CD4-positive, alpha-beta memory T cell (primary cell): ENCODE data around the gene ASB15. TPM values are rescaled to one million over a fixed set of nuclear protein-coding genes. Genes with fewer than 3 reads are reported as not detected.

Source experiments
- CTCF ChIA-PET: fragments of 350-600 bp; sonication (Branson Sonifier 250); formaldehyde crosslinking; loops from one replicate; lab custom pipeline; 2021; ENCODE audit warnings: inconsistent platforms; ENCODE audit not compliant: partially characterized antibody; lab: Charles Lee
- POLR2A ChIA-PET: fragments of 350-600 bp; sonication (Branson Sonifier 250); formaldehyde crosslinking; loops from one replicate; lab custom pipeline; 2021; ENCODE audit not compliant: partially characterized antibody; lab: Charles Lee
- DNase-seq, 5 donors: peaks; one replicate each; pipeline versions ENCODE4 v3.0.0 to v3.0.0-alpha.2; 2020 to 2022; ENCODE audit warnings: mixed read lengths in 1 of 5
- H3K27ac ChIP-seq: one replicate; pipeline ENCODE4 v1.7.0; 2013; ENCODE audit warnings: low read depth, low read length
- H3K27me3 ChIP-seq: 2 replicates; pipeline ENCODE4 v1.7.0; 2013; ENCODE audit warnings: mild to moderate bottlenecking, low read length, moderate library complexity; ENCODE audit not compliant: insufficient read depth
- H3K36me3 ChIP-seq: 2 replicates; pipeline ENCODE4 v1.7.0; 2013; ENCODE audit warnings: mild to moderate bottlenecking, low read length, moderate library complexity; ENCODE audit not compliant: insufficient read depth
- H3K4me1 ChIP-seq: 2 replicates; pipeline ENCODE4 v1.7.0; 2013; ENCODE audit warnings: mild to moderate bottlenecking, low read length, moderate library complexity; ENCODE audit not compliant: insufficient read depth
- H3K4me3 ChIP-seq, 2 donors: one replicate each; pipeline ENCODE4 v1.7.0; 2013; ENCODE audit warnings: low read length in 2 of 2, mild to moderate bottlenecking in 1 of 2
- H3K9me3 ChIP-seq, 2 donors: one replicate each; pipeline ENCODE4 v1.7.0; 2013; ENCODE audit warnings: low read length in 2 of 2, control low read depth in 1 of 2; ENCODE audit not compliant: control insufficient read depth in 1 of 2
- H3K27ac Mint-ChIP-seq, 7 donors: one replicate each; pipeline ENCODE4 v1.8.0; 2020 to 2021; ENCODE audit warnings: mixed read lengths in 7 of 7, mild to moderate bottlenecking in 6 of 7, inconsistent platforms in 3 of 7, moderate library complexity in 3 of 7
- H3K27me3 Mint-ChIP-seq, 2 donors: one replicate each; pipeline ENCODE4 v1.8.0; 2020 to 2021; ENCODE audit warnings: mixed read lengths in 2 of 2
- H3K36me3 Mint-ChIP-seq, 2 donors: one replicate each; pipeline ENCODE4 v1.8.0; 2020 to 2021; ENCODE audit warnings: mixed read lengths in 2 of 2, inconsistent platforms in 1 of 2, mild to moderate bottlenecking in 1 of 2
- H3K4me1 Mint-ChIP-seq, 4 donors: one replicate each; pipeline ENCODE4 v1.8.0; 2020 to 2021; ENCODE audit warnings: mixed read lengths in 4 of 4, mild to moderate bottlenecking in 1 of 4
- H3K4me3 Mint-ChIP-seq, 8 donors: one replicate each; pipeline ENCODE4 v1.8.0; 2020 to 2021; ENCODE audit warnings: mixed read lengths in 8 of 8, mild to moderate bottlenecking in 7 of 8, moderate library complexity in 6 of 8, inconsistent platforms in 3 of 8
- H3K9me3 Mint-ChIP-seq, 8 donors: one replicate each; pipeline ENCODE4 v1.8.0; 2020 to 2021; ENCODE audit warnings: mixed read lengths in 8 of 8, mild to moderate bottlenecking in 5 of 8, inconsistent platforms in 3 of 8, moderate library complexity in 1 of 8
- intact Hi-C: fragments of 100-400 bp; cut with micrococcal nuclease; formaldehyde crosslinking; loops from one replicate; pipeline ENCODE4 v1.15.1; 2023
- polyA plus RNA-seq, 2 donors: library from polyadenylated mRNA; unstranded; fragments of 300-500 nt; fragmentation: Illumina TruSeq; gene quantifications; one replicate each; pipeline ENCODE4 v1.2.3, GENCODE V29; 2021
- total RNA-seq, 2 experiments: library from RNA; stranded (reverse); gene quantifications; one replicate each; pipeline ENCODE4 v1.2.3, GENCODE V29; 2021

The ASB15 gene
- total and polyA plus RNA-seq, 4 experiments from 2014 or later = 0.10 to 0.21 TPM; not detected in 2

GRCh38 chr7:123607423-123607975, 5.9 kb downstream of the ASB15 start:
- Histone ChIP-seq H3K27me3 (no peaks in the 10 kb centered on the region), H3K4me1 (no peaks in the 10 kb centered on the region), H3K9me3 (no peaks in the 10 kb centered on the region), H3K4me3 (no peak overlapping the region), H3K27ac (no peak overlapping the region), H3K36me3 (no peaks in the 10 kb centered on the region)
- intact Hi-C loops = no loop called here
- Mint-ChIP-seq H3K9me3 (peaks cover 0 to 3% (median 0%) of the 10 kb centered on the region in 8 donors), H3K4me1 (no peaks in the 10 kb centered on the region), H3K27ac (no peak overlapping the region), H3K4me3 (no peak overlapping the region), H3K36me3 (no peaks in the 10 kb centered on the region), H3K27me3 (peaks cover 4 to 10% of the 10 kb centered on the region in 2 donors)
- DNase-seq = no peak
- POLR2A ChIA-PET = no interaction called here
- CTCF ChIA-PET = interaction anchor here (1.5 kb wide), 1 partner anchor 11 kb away, joined by 3 read pairs; no protein-coding TSS in a partner anchor

DNA sequence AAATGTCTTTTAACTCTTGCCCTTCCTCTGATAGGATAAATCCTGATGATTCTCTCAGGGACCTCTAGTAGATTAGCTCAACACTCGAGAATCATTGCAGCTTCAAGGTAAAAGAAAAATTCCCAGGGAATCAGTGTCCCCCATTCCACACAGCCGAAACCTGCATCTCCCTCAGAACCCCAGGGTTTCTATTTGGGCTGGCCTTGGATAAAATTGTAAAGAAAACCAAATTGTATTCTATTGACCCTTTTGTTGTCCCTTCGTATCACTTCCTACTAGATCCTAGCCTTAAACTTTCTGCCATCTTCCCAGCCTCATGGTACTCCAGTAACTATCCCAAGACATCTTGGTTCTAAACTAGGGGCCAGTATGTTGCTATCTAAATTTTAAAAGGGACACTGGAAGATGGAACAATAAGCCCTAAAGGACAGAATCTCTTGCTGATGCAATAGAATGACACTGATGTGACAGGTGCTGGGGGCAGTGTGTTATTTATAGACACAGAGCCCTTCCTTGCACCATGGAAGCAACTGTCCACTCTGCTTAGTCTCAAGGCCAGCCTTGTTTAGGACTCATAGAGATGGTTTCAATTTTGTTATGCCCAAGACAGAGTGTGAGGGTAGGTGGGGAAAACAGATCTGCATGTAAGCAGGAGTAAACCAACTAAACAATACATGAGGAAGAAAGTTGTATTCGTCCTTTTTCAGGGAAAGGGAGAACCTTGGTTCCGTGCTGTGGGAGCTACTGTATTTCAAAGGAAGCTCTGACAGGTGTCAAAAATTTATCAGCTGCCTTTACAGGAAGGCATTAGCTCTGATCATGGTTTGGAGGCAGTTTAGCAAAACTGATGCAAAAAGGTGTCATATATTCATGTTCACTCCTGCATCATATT, 7.6 kb downstream of the ASB15 start:
- Histone ChIP-seq H3K27me3 (no peaks in the 10 kb centered on the region), H3K9me3 (no peaks in the 10 kb centered on the region), H3K27ac (no peak overlapping the region), H3K36me3 (no peaks in the 10 kb centered on the region), H3K4me1 (no peaks in the 10 kb centered on the region), H3K4me3 (no peak overlapping the region)
- intact Hi-C loops = no loop called here
- CTCF ChIA-PET = no interaction called here
- H3K27me3 Mint-ChIP-seq = peaks cover 7 to 12% of the 10 kb centered on the region in 2 donors
- no peak overlapping the region for H3K27ac Mint-ChIP-seq
- no peak overlapping the region for H3K4me3 Mint-ChIP-seq
- peaks cover 0 to 3% (median 0%) of the 10 kb centered on the region in 8 donors for H3K9me3 Mint-ChIP-seq
- POLR2A ChIA-PET = no interaction called here
- H3K4me1 Mint-ChIP-seq = no peaks in the 10 kb centered on the region
- H3K36me3 Mint-ChIP-seq = no peaks in the 10 kb centered on the region
- DNase-seq = no peak

GRCh38 chr7:123609883-123610239, 8.2 kb downstream of the ASB15 start:
- no peak overlapping the region for H3K27ac ChIP-seq
- POLR2A ChIA-PET = no interaction called here
- Mint-ChIP-seq H3K27me3 (peaks cover 7 to 12% of the 10 kb centered on the region in 2 donors), H3K4me3 (no peak overlapping the region), H3K4me1 (no peaks in the 10 kb centered on the region), H3K27ac (no peak overlapping the region), H3K36me3 (no peaks in the 10 kb centered on the region), H3K9me3 (peaks cover 0 to 3% (median 0%) of the 10 kb centered on the region in 8 donors)
- intact Hi-C loops = no loop called here
- CTCF ChIA-PET = no interaction called here
- no peaks in the 10 kb centered on the region for H3K4me1 ChIP-seq
- no peaks in the 10 kb centered on the region for H3K9me3 ChIP-seq
- no peaks in the 10 kb centered on the region for H3K27me3 ChIP-seq
- no peaks in the 10 kb centered on the region for H3K36me3 ChIP-seq
- H3K4me3 ChIP-seq = no peak overlapping the region
- DNase-seq = no peak

- intact Hi-C loops = no loop called here
- POLR2A ChIA-PET = no interaction called here
Observed at GRCh38 chr7:123612024-123612423, 10.4 kb downstream of the ASB15 start.

GRCh38 chr7:123615344-123615743, 13.7 kb downstream of the ASB15 start:
- H3K27me3 ChIP-seq = no peaks in the 10 kb centered on the region
- H3K27ac ChIP-seq = no peak overlapping the region
- Mint-ChIP-seq H3K36me3 (no peaks in the 10 kb centered on the region), H3K27ac (no peak overlapping the region), H3K4me3 (no peak overlapping the region), H3K27me3 (peaks cover 6 to 17% of the 10 kb centered on the region in 2 donors), H3K9me3 (peaks cover 0 to 3% (median 0%) of the 10 kb centered on the region in 8 donors), H3K4me1 (no peaks in the 10 kb centered on the region)
- H3K9me3 ChIP-seq = no peaks in the 10 kb centered on the region
- intact Hi-C loops = no loop called here
- POLR2A ChIA-PET = no interaction called here
- H3K4me1 ChIP-seq = no peaks in the 10 kb centered on the region
- CTCF ChIA-PET = interaction anchor here (1.3 to 3.3 kb wide), 2 partner anchors 9 to 12 kb away, joined by 3 to 12 read pairs; no protein-coding TSS in a partner anchor
- no peak for DNase-seq
- no peaks in the 10 kb centered on the region for H3K36me3 ChIP-seq
- no peak overlapping the region for H3K4me3 ChIP-seq

More at GRCh38 chr7:123612024-123612423, 10.4 kb downstream of the ASB15 start:
- Mint-ChIP-seq H3K4me3 (no peak overlapping the region), H3K9me3 (peaks cover 0 to 3% (median 0%) of the 10 kb centered on the region in 8 donors), H3K27me3 (peaks cover 7 to 8% of the 10 kb centered on the region in 2 donors), H3K36me3 (no peaks in the 10 kb centered on the region), H3K4me1 (no peaks in the 10 kb centered on the region), H3K27ac (no peak overlapping the region)
- DNase-seq = no peak
- Histone ChIP-seq H3K27ac (no peak overlapping the region), H3K4me1 (no peaks in the 10 kb centered on the region), H3K4me3 (no peak overlapping the region), H3K27me3 (no peaks in the 10 kb centered on the region), H3K9me3 (no peaks in the 10 kb centered on the region), H3K36me3 (no peaks in the 10 kb centered on the region)
- CTCF ChIA-PET = no interaction called here

- CTCF ChIA-PET = interaction anchor here (1.3 to 3.3 kb wide), 2 partner anchors 8 to 11 kb away, joined by 3 to 12 read pairs; no protein-coding TSS in a partner anchor
- no peaks in the 10 kb centered on the region for H3K9me3 ChIP-seq
- peaks cover 0 to 3% (median 0%) of the 10 kb centered on the region in 8 donors for H3K9me3 Mint-ChIP-seq
- no peaks in the 10 kb centered on the region for H3K36me3 Mint-ChIP-seq
- intact Hi-C loops = no loop called here
- POLR2A ChIA-PET = no interaction called here
- no peaks in the 10 kb centered on the region for H3K4me1 ChIP-seq
- no peak overlapping the region for H3K4me3 Mint-ChIP-seq
- peaks cover 4 to 17% of the 10 kb centered on the region in 2 donors for H3K27me3 Mint-ChIP-seq
- no peak overlapping the region for H3K27ac ChIP-seq
- no peak overlapping the region for H3K4me3 ChIP-seq
- H3K36me3 ChIP-seq = no peaks in the 10 kb centered on the region
- H3K27ac Mint-ChIP-seq = no peak overlapping the region
- no peaks in the 10 kb centered on the region for H3K4me1 Mint-ChIP-seq
- H3K27me3 ChIP-seq = no peaks in the 10 kb centered on the region
- DNase-seq = no peak
Observed at GRCh38 chr7:123616223-123616622, 14.6 kb downstream of the ASB15 start.

- Mint-ChIP-seq H3K27ac (no peak overlapping the region), H3K36me3 (no peaks in the 10 kb centered on the region), H3K27me3 (peaks cover 0 to 10% of the 10 kb centered on the region in 2 donors), H3K9me3 (peaks cover 0 to 2% (median 0%) of the 10 kb centered on the region in 8 donors), H3K4me3 (no peak overlapping the region), H3K4me1 (peaks cover 0 to 5% (median 1%) of the 10 kb centered on the region in 4 donors)
- intact Hi-C loops = loop anchor here (5.0 kb wide), 2 partner anchors 129 to 251 kb away; no protein-coding TSS in a partner anchor
- Histone ChIP-seq H3K4me1 (no peaks in the 10 kb centered on the region), H3K36me3 (no peaks in the 10 kb centered on the region), H3K27ac (no peak overlapping the region), H3K9me3 (no peaks in the 10 kb centered on the region), H3K27me3 (no peaks in the 10 kb centered on the region), H3K4me3 (no peak overlapping the region)
- DNase-seq = no peak
- ChIA-PET CTCF (no interaction called here), POLR2A (no interaction called here)
Observed at GRCh38 chr7:123621707-123622106, 20.1 kb downstream of the ASB15 start.
